Activated CD4-positive, alpha-beta memory T cell treated with anti-CD3 and anti-CD28 coated beads for 36 hours (primary cell): ENCODE results near the gene ADAMTS8. TPM values are rescaled to one million over a fixed set of nuclear protein-coding genes. Genes with fewer than 3 reads are reported as not detected.

Source experiments
- CTCF ChIA-PET: fragments of 350-600 bp; sonication (Branson Sonifier 250); formaldehyde crosslinking; loops from one replicate; lab custom pipeline; 2021; ENCODE audit warnings: antibody characterized with exemption, inconsistent platforms; lab: Charles Lee
- POLR2A ChIA-PET: fragments of 350-600 bp; sonication (Branson Sonifier 250); formaldehyde crosslinking; loops from one replicate; lab custom pipeline; 2021; ENCODE audit warnings: antibody characterized with exemption; lab: Charles Lee
- DNase-seq: peaks from one replicate; pipeline ENCODE4 v3.0.0-alpha.2; 2020
- H3K27ac Mint-ChIP-seq: one replicate; pipeline ENCODE4 v1.8.0; 2021; ENCODE audit warnings: mixed read lengths
- H3K27me3 Mint-ChIP-seq: one replicate; pipeline ENCODE4 v1.8.0; 2021; ENCODE audit warnings: mixed read lengths
- H3K36me3 Mint-ChIP-seq: one replicate; pipeline ENCODE4 v1.8.0; 2021; ENCODE audit warnings: mixed read lengths
- H3K4me1 Mint-ChIP-seq: one replicate; pipeline ENCODE4 v1.8.0; 2021; ENCODE audit warnings: low read depth, mixed read lengths
- H3K4me3 Mint-ChIP-seq: one replicate; pipeline ENCODE4 v1.8.0; 2021; ENCODE audit warnings: mild to moderate bottlenecking, mixed read lengths
- H3K9me3 Mint-ChIP-seq: one replicate; pipeline ENCODE4 v1.8.0; 2021; ENCODE audit warnings: mixed read lengths
- intact Hi-C: fragments of 100-400 bp; cut with micrococcal nuclease; formaldehyde crosslinking; loops from one replicate; pipeline ENCODE4 v1.15.1; 2023
- total RNA-seq, 2 experiments: library from RNA; stranded (reverse); gene quantifications; one replicate each; pipeline ENCODE4 v1.2.3, GENCODE V29; 2021

ADAMTS8 gene
- total RNA-seq, 2 experiments from 2014 or later = not detected

DNA sequence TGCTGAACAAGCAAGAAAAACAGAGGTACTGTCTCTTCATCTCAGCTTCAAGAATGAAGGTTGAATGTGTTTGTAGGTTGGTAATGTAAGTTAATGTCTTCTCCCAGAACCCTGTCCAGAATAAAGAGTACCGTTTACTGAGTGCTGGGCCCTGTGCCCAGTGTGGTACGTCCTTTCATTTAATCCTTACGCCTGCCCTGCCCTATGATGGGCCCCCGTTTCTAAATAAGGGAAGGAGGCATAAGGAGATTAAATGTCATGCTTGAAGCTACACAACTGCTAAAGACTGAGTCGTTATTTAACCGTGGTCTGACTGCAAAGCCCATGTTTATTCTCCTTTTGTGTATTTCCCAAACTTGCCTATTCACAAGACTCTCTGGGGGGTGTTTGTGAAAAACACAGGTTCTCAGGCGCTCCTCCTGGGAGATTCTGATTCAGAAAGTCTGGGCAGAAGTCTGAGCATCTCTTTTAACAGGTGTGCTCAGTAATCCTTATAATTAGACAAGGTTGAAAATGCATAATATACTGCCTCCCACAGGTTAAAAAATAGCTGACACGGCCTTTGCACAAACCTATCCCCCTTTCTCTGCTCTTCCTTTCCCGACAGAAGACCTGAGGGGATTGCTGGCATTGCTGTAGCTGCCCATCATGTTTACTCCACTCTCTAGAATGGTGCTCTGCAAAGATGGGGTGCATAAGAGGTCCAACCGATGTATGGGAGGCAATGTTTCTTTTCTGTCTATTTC lies 57.4 kb downstream of the ADAMTS8 start:
- Mint-ChIP-seq H3K9me3 (no peaks in the 10 kb centered on the region), H3K36me3 (no peaks in the 10 kb centered on the region), H3K27me3 (peaks cover 1% of the 10 kb centered on the region), H3K4me1 (no peaks in the 10 kb centered on the region), H3K27ac (no peak overlapping the region), H3K4me3 (no peak overlapping the region)
- intact Hi-C loops = loop anchor here (1.0 kb wide), 1 partner anchor 158 kb away; no protein-coding TSS in a partner anchor
- no peak for DNase-seq
- POLR2A ChIA-PET = interaction anchor here (0.6 kb wide), 1 partner anchor 593 kb away, joined by 3 read pairs; no protein-coding TSS in a partner anchor
- CTCF ChIA-PET = interaction anchor here (0.6 to 2.8 kb wide), 3 partner anchors 24 to 158 kb away, joined by 3 to 18 read pairs (median 4); no protein-coding TSS in a partner anchor

DNA sequence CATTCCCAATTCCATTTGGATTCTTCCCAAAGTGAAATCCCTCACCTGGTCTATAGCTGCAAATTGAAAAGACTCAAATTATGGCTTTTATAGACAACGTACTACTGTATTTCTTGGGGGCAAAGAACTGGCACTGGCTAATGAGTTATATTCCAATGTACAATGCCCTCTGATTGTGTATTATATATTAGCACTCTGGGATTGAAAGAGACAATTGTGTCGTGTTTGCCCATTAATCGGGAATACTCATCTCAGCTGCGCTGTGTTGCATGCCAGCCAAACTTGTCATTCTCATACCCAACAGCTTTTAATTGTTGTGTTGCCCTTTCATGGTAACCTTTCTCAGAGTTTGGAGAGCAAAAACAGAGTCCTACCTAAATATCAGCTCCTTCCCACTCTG lies 58.7 kb downstream of the ADAMTS8 start:
- CTCF ChIA-PET = interaction anchor here (2.0 kb wide), 1 partner anchor 157 kb away, joined by 5 read pairs; no protein-coding TSS in a partner anchor
- H3K36me3 Mint-ChIP-seq = no peaks in the 10 kb centered on the region
- no peak overlapping the region for H3K27ac Mint-ChIP-seq
- POLR2A ChIA-PET = no interaction called here
- H3K4me1 Mint-ChIP-seq = no peaks in the 10 kb centered on the region
- intact Hi-C loops = no loop called here
- H3K4me3 Mint-ChIP-seq = no peak overlapping the region
- H3K27me3 Mint-ChIP-seq = peaks cover 1% of the 10 kb centered on the region
- DNase-seq = no peak
- H3K9me3 Mint-ChIP-seq = no peaks in the 10 kb centered on the region

DNA sequence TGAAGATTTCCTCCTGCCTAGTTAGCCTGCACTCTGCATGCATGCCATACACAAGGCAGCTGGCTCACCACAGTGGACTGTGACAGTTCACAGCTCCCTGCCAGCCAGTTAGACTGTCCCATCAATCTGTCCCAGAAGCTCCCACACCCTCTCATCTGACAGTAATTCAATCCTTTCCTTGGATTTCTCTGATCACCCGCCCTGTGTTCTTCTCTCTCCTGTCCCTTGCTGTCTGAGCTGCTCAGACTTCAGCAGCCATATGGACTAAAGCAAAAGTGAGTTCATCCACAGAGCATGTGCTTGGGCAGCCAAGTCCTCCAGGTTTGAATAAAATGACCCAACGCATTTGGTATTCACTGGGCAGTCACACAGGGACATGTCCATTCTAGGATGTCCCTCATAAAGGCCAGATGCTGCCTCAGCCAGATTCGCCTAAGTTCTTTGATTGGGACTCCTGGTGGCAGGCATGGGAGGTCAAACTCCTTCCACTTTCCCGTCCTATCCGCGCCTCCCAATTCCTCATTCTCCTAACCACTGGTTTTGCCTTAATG lies 59.2 kb downstream of the ADAMTS8 start:
- Mint-ChIP-seq H3K4me3 (no peak overlapping the region), H3K27me3 (peaks cover 1% of the 10 kb centered on the region)
- POLR2A ChIA-PET = no interaction called here

DNA sequence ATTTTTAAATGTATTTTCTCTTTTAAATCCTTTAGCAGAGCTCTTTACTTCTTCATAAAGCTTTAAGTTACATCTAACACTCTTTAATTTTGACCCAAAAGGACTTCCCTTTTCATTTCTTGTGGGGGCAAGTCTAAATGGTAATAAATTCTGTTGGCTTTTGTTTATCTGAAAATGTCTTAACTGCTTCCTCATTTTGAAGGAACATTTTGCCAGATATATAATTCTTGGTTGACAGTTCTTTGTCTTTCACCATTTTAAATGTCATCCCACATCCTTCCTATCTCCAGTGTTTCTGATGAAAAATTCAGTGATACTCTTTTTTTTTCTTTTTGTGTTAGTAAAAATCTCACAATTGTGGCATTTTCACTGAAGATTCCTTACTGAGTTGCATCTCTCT lies 69.0 kb downstream of the ADAMTS8 start:
- Mint-ChIP-seq H3K27me3 (no peaks in the 10 kb centered on the region), H3K36me3 (peaks cover 6% of the 10 kb centered on the region), H3K4me3 (no peak overlapping the region), H3K4me1 (no peaks in the 10 kb centered on the region), H3K9me3 (peaks cover 12% of the 10 kb centered on the region), H3K27ac (no peak overlapping the region)
- ChIA-PET POLR2A (interaction anchor here (0.6 kb wide), 1 partner anchor 12 kb away, joined by 3 read pairs; no protein-coding TSS in a partner anchor), CTCF (no interaction called here)
- no peak for DNase-seq
- intact Hi-C loops = no loop called here

More for the DNA sequence above, 59.2 kb downstream of the ADAMTS8 start:
- Mint-ChIP-seq H3K27ac (no peak overlapping the region), H3K4me1 (no peaks in the 10 kb centered on the region), H3K36me3 (no peaks in the 10 kb centered on the region), H3K9me3 (no peaks in the 10 kb centered on the region)
- CTCF ChIA-PET = interaction anchor here (2.0 kb wide), 1 partner anchor 156 kb away, joined by 5 read pairs; no protein-coding TSS in a partner anchor
- intact Hi-C loops = no loop called here
- no peak for DNase-seq

DNA sequence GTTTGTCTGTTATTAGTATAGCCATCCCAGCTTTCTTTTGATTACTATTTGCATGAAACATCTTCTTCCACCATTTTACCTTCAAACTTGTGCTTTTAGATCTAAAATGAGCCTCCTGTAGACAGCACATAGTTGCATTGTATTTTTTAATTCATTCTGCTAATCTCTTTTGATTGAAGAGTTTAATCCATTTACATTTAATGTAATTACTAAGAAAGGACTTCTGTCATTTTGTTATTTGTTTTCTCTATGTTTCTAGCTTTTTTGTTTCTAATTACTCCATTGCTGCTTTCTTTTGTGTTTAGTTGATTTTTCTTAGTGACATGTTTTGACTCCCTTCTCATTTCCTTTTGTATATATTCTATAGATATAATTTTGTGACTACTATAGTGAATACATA lies 70.0 kb downstream of the ADAMTS8 start:
- intact Hi-C loops = no loop called here
- H3K4me1 Mint-ChIP-seq = no peaks in the 10 kb centered on the region
- ChIA-PET POLR2A (no interaction called here), CTCF (no interaction called here)
- peaks cover 13% of the 10 kb centered on the region for H3K9me3 Mint-ChIP-seq
- no peaks in the 10 kb centered on the region for H3K27me3 Mint-ChIP-seq
- no peak overlapping the region for H3K4me3 Mint-ChIP-seq
- H3K36me3 Mint-ChIP-seq = peaks cover 6% of the 10 kb centered on the region
- no peak overlapping the region for H3K27ac Mint-ChIP-seq
- DNase-seq = no peak

Other genes starting within 250 kb of the ADAMTS8 start
- 10 to 100 TPM; 33.3 to 33.4 TPM for gene ZBTB44, start 113.7 kb downstream of the ADAMTS8 start, total RNA-seq
- gene ADAMTS15, start 20.0 kb upstream of the ADAMTS8 start, total RNA-seq = not detected